Neural progenitor cell (in vitro differentiated cells): Measurements from ENCODE around the gene RNU7-1.

Source experiments
- CTCF ChIP-seq: fragments of 200-600 bp; sonication (generic); IDR thresholded peaks from 2 replicates; pipeline ENCODE4 v1.5.1; 2017; ENCODE audit warnings: antibody characterized with exemption, mild to moderate bottlenecking
- EZH2 ChIP-seq: fragments of 200-600 bp; sonication (generic); IDR thresholded peaks from 2 replicates; pipeline ENCODE4 v1.6.1; 2017; ENCODE audit warnings: antibody characterized with exemption, mild to moderate bottlenecking, moderate library complexity

- TF ChIP-seq CTCF (no peak), EZH2 (no peak)
These were observed 2.7 kb downstream of the RNU7-1 start for GRCh38 chr12:6946033-6946919.
